ENCODE measurements around the gene NDUFS5.
"Not testable (repeated sequence)": the region's sequence is repeated elsewhere in the genome, so short reads cannot be mapped to it uniquely, and the experiment has no call there.

Gene NDUFS5

DNA sequence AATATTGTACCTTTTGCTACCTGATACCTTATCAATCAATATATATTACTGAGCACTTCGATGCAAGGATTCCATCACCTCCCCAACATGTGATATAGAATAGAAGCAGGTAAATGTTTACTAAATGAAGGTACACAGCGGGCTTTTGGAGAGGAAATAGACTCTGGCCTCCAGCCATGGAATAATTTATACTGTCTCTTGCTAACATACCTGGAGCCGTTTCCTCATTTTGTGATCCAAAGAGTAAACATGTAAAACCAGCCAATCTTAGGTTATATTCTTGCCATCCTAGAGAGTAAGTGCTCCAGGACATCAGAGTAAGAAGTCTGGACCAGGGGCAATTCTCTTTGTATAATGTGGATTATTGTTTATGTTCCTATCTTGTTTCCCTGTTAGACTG is 39.4 kb downstream of the NDUFS5 start:
- no peak for DNase-seq

DNA sequence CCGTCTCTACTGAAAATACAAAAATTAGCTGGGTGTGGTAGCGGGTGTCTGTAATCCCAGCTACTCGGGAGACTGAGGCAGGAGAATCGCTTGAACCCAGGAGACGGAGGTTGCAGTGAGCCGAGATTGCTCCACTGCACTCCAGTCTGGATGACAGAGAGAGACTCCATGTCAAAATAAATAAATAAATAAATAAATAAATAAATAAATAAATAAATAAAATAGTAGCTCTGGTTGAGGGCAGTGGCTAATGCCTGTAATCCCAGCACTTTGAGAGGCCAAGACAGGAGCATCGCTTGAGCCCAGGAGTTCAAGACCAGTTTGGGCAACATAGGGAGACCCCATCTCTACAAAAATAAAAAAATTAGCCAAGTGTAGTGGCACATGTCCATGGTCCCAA is 42.1 kb downstream of the NDUFS5 start:
- not testable (repeated sequence) for DNase-seq

DNA sequence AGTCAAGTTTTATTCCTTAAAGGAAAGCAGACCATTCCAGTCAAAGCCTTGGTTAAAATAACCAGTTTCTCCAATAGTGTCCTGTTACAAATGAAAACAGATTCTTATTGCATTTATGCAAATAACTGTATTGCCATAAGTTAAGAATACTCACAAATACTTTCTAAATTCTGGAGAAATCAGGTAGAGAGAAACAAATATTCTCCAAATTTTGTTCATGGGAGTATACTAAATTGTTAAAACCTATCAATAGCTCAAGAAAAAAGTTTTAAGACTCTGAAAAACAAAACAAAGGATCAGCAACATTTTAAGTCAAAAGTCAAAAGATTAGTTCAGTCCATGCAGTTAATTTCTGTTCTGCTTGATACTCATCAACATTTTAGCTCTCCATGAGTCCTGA is 45.4 kb downstream of the NDUFS5 start:
- DNase-seq = not testable (repeated sequence)

DNA sequence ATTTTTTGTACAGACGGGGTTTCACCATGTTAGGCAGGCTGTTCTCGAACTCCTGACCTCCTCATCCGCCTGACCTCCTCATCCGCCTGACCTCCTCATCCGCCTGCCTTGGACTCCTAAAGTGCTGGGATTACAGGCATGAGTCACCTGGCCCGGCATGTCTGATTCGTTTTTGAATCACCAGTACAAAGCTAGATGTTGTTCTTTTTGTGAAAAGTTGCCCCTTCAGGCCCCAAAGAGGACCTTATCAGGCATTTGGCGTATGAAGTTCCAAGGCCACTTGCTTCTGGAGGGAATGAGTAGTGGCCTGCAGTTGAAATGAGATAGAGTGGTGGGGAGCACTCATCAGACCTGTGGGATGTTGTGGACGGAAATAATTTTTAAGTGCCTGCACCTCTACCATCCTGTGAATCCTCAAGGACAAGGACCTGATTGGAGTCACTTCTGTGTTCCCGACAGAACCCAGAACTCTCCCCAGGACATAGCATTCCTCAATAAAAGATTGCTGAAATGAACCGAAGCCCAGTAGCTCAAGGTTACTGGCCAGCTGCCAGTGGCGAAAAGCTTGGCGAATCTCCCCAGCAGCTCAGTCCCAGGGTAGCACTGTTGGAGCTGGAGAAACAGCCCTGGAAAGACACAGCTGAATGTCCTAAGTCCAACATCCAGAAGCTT is 50.1 kb downstream of the NDUFS5 start:
- DNase-seq = no peak

DNA sequence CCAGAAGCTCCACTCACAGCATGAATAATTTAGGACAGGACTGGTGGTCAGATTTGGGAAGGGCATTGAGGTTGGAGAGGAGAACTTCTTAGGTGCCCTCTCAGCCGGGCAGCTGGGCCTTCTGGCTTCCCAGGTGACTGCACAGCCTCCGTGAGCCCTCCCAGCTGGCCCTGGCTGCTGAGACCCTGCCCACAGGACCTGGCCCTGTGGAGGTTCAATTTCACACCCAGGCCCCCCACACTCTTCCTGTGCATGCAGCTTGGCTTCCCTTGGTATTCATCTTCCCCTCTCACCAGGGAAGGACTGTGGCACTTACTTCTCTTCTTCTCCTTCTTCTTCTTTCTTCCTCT is 50.6 kb downstream of the NDUFS5 start:
- no peak for DNase-seq

DNA sequence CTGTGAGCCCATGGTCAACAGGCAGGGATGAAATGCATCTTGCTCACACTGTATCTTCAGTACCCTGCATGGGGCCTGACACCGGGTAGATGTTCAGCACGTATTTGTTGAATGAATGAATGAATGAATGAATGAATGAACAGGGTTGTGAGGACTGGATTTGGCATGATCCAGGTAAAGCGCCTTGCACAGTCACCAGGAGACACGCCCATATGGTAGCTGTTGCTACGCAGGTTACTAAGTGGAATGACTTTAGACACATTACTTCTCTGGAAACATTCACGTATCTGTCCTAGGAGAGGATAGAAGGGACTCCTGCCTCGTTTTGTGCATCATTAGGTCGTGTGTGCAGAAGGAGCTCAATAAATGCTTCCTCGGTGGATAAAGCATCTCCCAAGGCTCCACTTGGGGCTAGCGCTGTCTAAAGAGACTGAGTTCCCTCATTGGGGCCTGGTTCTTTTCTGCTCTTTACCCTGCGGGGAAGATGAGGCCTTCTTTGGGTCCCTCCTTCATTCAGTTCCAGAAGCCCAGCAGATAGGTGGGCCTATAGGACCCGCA is 54.2 kb downstream of the NDUFS5 start:
- no peak for DNase-seq

DNA sequence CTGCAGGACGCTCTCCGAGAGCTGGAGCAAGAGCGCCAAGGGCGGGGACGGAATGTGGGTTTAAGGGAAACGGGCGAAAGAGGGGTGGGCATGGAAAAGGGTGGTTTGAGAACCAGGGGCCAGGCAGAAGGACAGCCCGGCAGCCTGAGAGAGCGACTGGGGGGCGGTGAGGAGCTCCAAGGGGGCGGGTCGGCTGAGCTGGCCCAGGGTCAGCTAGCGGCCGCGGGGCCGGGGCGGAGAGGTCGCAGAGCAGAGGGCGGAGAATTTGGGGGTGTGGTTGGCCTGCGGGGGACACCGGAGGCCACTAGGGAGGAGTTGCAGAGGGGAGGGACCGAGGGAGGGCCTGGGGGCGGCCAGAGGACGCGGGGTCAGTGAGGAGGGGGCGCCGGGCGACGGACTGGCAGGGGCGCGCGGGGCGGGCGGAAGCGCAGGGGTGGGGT is 54.7 kb downstream of the NDUFS5 start:
- DNase-seq = no peak

DNA sequence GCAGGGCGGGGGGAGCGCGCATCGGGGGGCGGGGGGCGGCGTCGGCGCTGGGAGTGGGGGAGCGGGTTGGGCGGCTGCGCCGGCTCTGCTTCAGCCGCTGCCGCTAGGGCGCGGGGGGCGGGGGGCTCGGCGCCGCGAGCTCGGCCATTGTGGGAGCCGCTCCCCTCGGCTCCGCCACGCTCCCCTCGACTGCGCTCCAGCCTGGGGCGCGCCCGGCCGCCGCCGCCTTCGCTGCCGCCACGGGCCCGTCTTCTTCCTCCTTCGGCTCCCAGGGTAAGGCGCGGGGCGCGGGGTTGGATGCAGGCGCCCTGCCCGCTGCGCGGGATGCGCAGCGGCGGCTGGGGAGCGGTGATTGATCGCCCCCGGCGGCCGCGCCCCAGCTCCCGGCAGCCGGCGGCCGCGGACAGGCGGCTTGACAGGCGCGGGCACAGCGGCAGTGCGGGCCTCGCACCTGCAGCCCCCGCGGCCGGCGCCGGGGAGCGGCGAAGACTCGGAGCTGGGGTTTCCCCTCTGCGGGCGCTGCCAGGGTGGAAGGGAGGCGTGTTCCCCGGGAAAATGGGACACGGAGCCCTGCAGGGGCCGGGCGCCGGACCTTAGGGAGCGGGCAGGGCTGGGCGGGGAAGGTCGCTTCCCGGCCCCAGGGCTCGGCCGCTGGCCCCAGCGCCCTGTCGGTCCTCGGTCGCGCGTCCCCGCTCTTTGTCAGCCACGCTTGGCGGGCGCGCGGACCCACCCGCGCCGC is 55.3 kb downstream of the NDUFS5 start:
- no peak for DNase-seq

DNA sequence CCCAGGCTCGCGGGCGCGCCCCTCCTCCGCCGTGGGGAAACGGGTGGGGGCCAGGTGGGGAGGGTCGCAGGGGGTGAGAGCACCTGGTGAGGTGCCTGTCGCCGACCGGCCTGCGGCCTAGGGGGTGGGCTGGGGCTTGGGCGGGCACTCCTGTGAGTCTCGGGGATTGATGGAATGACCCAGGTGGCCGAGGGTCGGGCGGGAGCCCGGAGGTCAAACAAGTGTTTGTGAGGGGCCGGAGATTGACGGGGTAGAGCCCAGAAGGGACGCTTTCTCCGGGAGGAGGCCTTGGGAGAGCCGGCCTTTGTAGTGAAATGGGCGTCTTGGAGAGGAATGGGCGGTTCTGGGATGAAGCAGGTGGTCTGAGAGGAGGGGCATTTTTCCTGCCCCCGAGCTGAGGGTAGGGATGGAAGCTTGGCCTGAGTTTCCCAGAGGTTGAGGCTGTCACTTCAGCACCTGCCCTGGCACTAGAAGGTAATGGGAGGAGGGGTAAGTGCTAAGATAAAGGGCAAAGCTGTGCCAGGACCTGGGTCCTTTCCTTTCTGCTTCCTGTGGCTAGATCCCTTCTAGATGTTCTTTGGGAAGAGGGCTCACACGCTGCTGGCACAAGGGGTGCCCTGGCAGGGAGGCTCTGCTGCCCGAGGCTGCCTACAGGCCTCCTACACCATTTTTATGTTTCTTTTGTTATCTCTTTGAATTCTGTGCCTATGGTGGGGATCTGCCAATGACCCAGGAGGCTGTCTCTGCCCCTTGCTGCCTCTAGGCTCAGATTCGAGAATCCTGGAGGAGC is 56.1 kb downstream of the NDUFS5 start:
- no peak for DNase-seq

DNA sequence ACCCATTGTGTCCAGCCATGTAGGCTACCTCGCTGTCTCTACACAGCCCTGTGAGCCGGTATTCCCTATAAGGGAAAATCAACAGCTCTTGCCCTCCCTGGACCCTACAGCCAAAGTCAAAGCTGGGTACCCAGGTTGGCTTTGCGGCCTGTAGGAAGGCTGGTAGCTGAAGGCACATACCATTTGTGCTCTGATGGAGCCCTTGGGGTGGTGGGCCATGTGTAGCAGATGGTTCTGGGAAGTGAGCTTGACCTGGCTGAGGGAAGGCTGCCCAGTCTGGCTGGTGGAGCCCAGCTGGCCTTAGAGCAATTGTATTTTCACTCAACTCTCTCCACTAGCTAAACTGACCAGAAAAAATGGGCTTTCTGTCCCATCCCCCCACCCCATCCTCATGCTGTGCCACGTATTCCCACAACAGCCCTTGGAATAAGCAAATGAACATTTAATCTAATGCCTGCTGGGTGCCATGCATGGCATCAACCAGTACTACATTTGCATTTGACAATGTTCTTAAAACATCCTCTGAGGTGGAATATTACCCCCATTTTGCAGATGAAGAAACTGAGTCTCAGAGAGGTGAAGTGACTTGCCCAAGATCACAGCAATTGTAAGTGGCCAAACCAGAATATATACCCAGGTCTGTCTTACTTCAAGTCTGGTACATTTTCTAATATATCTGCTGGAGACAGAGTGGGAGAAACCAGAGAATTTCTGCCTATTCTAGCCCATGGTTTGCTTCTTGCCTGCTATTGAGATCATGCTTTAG is 56.8 kb downstream of the NDUFS5 start:
- no peak for DNase-seq

DNA sequence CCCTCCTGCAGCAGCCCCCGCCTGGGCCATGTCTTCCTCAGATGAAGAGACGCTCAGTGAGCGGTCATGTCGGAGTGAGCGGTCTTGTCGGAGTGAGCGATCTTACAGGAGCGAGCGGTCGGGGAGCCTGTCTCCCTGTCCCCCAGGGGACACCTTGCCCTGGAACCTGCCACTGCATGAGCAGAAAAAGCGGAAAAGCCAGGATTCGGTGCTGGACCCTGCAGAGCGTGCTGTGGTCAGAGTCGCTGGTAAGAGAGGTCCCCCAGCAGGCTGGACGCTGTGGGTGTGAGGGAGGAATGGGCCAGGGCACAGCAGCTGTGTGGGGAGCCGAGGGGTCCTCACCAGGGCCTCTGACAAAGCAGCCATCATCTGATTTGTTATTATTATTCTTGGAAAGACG is 58.0 kb downstream of the NDUFS5 start:
- DNase-seq = no peak

Data from CD4-positive, alpha-beta T cell treated with Interferon gamma for 1 hour (primary cell).